Measurements from ENCODE around the gene NSUN4. TPM values are rescaled to one million over a fixed set of nuclear protein-coding genes. Genes with fewer than 3 reads are reported as not detected.
A peak's percentile ranks its signal among the peaks of the same experiment; 100 is the strongest.

Gene NSUN4
- total and polyA plus RNA-seq, 2 of the 13 experiments (the other 11 are each of a cell fraction or from before 2014, with no cell fraction given) = 21.5 to 23.5 TPM

- peaks cover 0 to 14% of the 10 kb centered on the region in 2 experiments for H3K36me3 ChIP-seq (replicated peaks in 1 of 2; ENCODE audit: control insufficient read depth in 1 of 2, insufficient read depth in 2 of 2, low read length in 2 of 2)
- H3K9ac ChIP-seq (ENCODE audit: insufficient read depth, low read depth, low read length) = peak overlapping the region; percentile 99
- POLR2A ChIA-PET = interaction anchor here (1.1 to 2.8 kb wide), 8 partner anchors 9 to 79 kb away, joined by 3 to 21 read pairs (median 6); partner anchors contain the start of genes NSUN4 and RAD54L
- peak; percentile 4 for ATAC-seq
- no peak overlapping the region for H2AFZ ChIP-seq (ENCODE audit: low read length)
- H3K4me2 ChIP-seq (ENCODE audit: low read depth, low read length) = peak overlapping the region; percentile 74
- CTCF ChIA-PET (ENCODE audit: low intra/inter-chr PET ratio, low total read pairs) = no interaction called here
- H3K4me1 ChIP-seq (ENCODE audit: insufficient read depth, low read length) = peaks cover 50% of the 10 kb centered on the region
- intact Hi-C loops (cut with micrococcal nuclease; ENCODE audit: unreplicated experiment) = loop anchor here (2.0 to 5.0 kb wide), 2 partner anchors 37 to 57 kb away; partner anchors contain the start of genes NSUN4 and RAD54L
- H4K20me1 ChIP-seq (ENCODE audit: insufficient read depth, low read length) = peaks cover 36% of the 10 kb centered on the region
- no peak for DNase-seq (ENCODE audit: low spot score)
- in situ Hi-C loops (cut with HindIII; ENCODE audit: extremely low pct_ligation_motif_present, low pct_unique_long_range_greater_than_20kb) = no loop called here
- peak overlapping the region; percentile 96 for H3K27ac ChIP-seq (ENCODE audit: extremely low read length, insufficient read depth, low read length)
- peaks cover 0 to 4% of the 10 kb centered on the region in 2 experiments; a peak in 1 of 5 replicates for H3K27me3 ChIP-seq (ENCODE audit: control insufficient read depth in 1 of 2, insufficient read depth in 2 of 2, low read length in 2 of 2)
- FAIRE-seq = no peak
- BruUV-seq (replicated peaks) = TSS peak; percentile 87
- peak overlapping the region; percentile 93 to 100 (median 96) for H3K4me3 ChIP-seq (replicated peaks in 1 of 3; ENCODE audit: insufficient read depth in 1 of 3, low read depth in 2 of 3, low read length in 3 of 3)
- H3K9me3 ChIP-seq (ENCODE audit: low read length) = no peaks in the 10 kb centered on the region
- 2% methylated on average over 12 of the region's 14 CpGs for WGBS (ENCODE audit: low lambda C conversion rate)
- peaks cover 92% of the 10 kb centered on the region for H3K79me2 ChIP-seq (ENCODE audit: insufficient read depth, low read length)
- TF ChIP-seq KDM5A (IDR thresholded peaks at IDR 0.05; ENCODE audit: borderline replicate concordance, low read length) (peak; percentile 57), RXRB (CRISPR knock-in tag; IDR thresholded peaks at IDR 0.05; ENCODE audit: borderline replicate concordance) (peak; percentile 2; the same call in 1 of the 2 replicates), GATAD1 (CRISPR knock-in tag; IDR thresholded peaks at IDR 0.05) (peak; percentile 6; the same call in 1 of the 2 replicates), MEF2D (CRISPR knock-in tag; IDR thresholded peaks at IDR 0.05) (no peak), ZFYVE20 (CRISPR knock-in tag; IDR thresholded peaks at IDR 0.05; ENCODE audit: borderline replicate concordance, low read depth) (no peak), ZFP82 (CRISPR knock-in tag; IDR thresholded peaks at IDR 0.05; ENCODE audit: borderline replicate concordance) (no peak), DR1 (CRISPR knock-in tag; IDR thresholded peaks at IDR 0.05) (no peak), ZNF18 (CRISPR knock-in tag; IDR thresholded peaks at IDR 0.05; ENCODE audit: insufficient replicate concordance) (peak; percentile 25), RNF219 (CRISPR knock-in tag; IDR thresholded peaks at IDR 0.05) (0 out of 2 replicates have a peak, but pooled peaks have one; percentile 54), ZBTB26 (CRISPR knock-in tag; IDR thresholded peaks at IDR 0.05; ENCODE audit: borderline replicate concordance) (0 out of 2 replicates have a peak, but pooled peaks have one; percentile 18), ZNF770 (CRISPR knock-in tag; IDR thresholded peaks at IDR 0.05) (0 out of 2 replicates have a peak, but pooled peaks have one; percentile 12), HMGXB4 (CRISPR knock-in tag; IDR thresholded peaks at IDR 0.05; ENCODE audit: borderline replicate concordance in 1 of 2, low read depth in 1 of 2) (peak in 1 of 2 experiments; percentile 14; a peak in 1 of 4 replicates), ZNF703 (CRISPR knock-in tag; IDR thresholded peaks at IDR 0.05; ENCODE audit: borderline replicate concordance) (no peak)
Observed at GRCh38 chr1:46303872-46304326, 36.7 kb upstream of the NSUN4 start.

Data from HepG2 (cell line).